Measurements from ENCODE around the gene OTUD4. TPM values are rescaled to one million over a fixed set of nuclear protein-coding genes. Genes with fewer than 3 reads are reported as not detected.

The OTUD4 gene
- polyA plus RNA-seq, 3 donors = 7.5 to 14.4 (median 9.0) TPM

DNA sequence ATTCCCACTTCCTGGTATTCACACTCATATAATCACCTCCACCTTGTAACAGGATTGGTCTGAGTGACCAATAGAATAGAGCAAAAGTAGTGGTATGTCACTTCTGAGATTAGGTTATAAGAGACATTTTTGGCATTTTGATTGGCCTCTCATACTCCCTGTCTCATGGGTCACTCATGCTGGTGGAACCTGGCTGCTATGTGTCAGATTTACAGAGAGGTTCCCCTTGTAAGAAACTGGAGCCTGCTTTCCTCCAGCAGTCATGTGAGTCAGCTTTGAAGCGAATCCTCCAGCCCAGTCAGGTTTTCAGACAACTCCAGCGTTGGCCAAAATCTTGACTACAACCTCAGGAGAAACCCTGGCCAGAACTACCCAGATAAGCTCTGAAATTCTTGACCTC, 2.6 kb upstream of the OTUD4 start:
- Mint-ChIP-seq H3K27ac (no peak overlapping the region), H3K4me3 (no peak overlapping the region), H3K27me3 (ENCODE audit: low read depth in 3 of 3) (peaks cover 0 to 6% (median 4%) of the 10 kb centered on the region in 3 donors), H3K4me1 (peaks cover 31% of the 10 kb centered on the region), H3K36me3 (no peaks in the 10 kb centered on the region), H3K9me3 (no peaks in the 10 kb centered on the region)
- Histone ChIP-seq H3K4me2 (replicated peaks; ENCODE audit: extremely low read depth, low read length, poor library complexity, severe bottlenecking) (no peak overlapping the region), H3K9me3 (replicated peaks in 1 of 2; ENCODE audit: control insufficient read depth in 1 of 2, insufficient read depth in 1 of 2, low read length in 2 of 2) (no peaks in the 10 kb centered on the region), H4K20me1 (ENCODE audit: insufficient read depth, low read length) (no peaks in the 10 kb centered on the region), H3K27ac (ENCODE audit: low read depth in 1 of 2, low read length in 2 of 2) (no peak overlapping the region), H3K4me3 (replicated peaks in 1 of 3; ENCODE audit: low read depth in 2 of 3, low read length in 3 of 3) (no peak overlapping the region), H3K36me3 (replicated peaks in 1 of 2; ENCODE audit: control insufficient read depth in 1 of 2, insufficient read depth in 2 of 2, low read length in 2 of 2) (no peaks in the 10 kb centered on the region), H3K9ac (ENCODE audit: insufficient read depth, low read length, poor library complexity, severe bottlenecking) (no peak overlapping the region), H3K27me3 (ENCODE audit: control insufficient read depth in 2 of 2, insufficient read depth in 2 of 2, low read length in 2 of 2) (no peaks in the 10 kb centered on the region), H2AFZ (ENCODE audit: insufficient read depth, low read depth, low read length, poor library complexity, severe bottlenecking) (no peak overlapping the region), H3K4me1 (ENCODE audit: control insufficient read depth in 1 of 2, insufficient read depth in 2 of 2, low read length in 2 of 2) (peaks cover 28 to 32% of the 10 kb centered on the region in 2 donors), H3K79me2 (ENCODE audit: insufficient read depth, low read length) (peaks cover 20% of the 10 kb centered on the region)
- no peak for DNase-seq
- TF ChIP-seq, protein P1, sequence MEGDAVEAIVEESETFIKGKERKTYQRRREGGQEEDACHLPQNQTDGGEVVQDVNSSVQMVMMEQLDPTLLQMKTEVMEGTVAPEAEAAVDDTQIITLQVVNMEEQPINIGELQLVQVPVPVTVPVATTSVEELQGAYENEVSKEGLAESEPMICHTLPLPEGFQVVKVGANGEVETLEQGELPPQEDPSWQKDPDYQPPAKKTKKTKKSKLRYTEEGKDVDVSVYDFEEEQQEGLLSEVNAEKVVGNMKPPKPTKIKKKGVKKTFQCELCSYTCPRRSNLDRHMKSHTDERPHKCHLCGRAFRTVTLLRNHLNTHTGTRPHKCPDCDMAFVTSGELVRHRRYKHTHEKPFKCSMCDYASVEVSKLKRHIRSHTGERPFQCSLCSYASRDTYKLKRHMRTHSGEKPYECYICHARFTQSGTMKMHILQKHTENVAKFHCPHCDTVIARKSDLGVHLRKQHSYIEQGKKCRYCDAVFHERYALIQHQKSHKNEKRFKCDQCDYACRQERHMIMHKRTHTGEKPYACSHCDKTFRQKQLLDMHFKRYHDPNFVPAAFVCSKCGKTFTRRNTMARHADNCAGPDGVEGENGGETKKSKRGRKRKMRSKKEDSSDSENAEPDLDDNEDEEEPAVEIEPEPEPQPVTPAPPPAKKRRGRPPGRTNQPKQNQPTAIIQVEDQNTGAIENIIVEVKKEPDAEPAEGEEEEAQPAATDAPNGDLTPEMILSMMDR (IDR thresholded peaks at IDR 0.05) = no peak
- WGBS (ENCODE audit: insufficient coverage) = no CpG with 5 or more reads among the region's 2 CpGs
- intact Hi-C loops (cut with micrococcal nuclease) = loop anchor here (5.0 to 10.0 kb wide), 2 partner anchors 78 to 434 kb away; partner anchors contain the start of gene MMAA (in 1 of the 2)

DNA sequence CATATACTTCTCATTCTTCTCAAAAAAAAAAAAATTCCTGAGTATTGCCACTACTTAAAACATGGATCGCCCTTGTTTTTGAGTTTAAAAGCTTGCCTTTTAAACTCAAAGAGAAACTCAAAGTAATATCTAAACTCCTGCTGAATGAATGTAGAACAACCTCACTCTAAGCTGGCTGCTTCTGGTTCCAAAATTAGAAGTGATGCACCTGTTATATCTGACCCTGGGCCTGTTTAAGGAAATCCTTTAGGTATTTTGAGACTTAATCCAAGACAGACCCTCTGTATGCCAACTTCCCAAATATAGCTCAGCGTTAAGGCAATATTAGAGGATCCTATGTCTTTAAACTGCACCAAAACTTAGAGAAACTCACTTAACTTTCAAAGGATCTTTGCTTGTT, 1.8 kb upstream of the OTUD4 start:
- Histone ChIP-seq H3K9ac (ENCODE audit: insufficient read depth, low read length, poor library complexity, severe bottlenecking) (no peak overlapping the region), H2AFZ (ENCODE audit: insufficient read depth, low read depth, low read length, poor library complexity, severe bottlenecking) (no peak overlapping the region), H3K4me2 (replicated peaks; ENCODE audit: extremely low read depth, low read length, poor library complexity, severe bottlenecking) (no peak overlapping the region), H3K4me1 (ENCODE audit: control insufficient read depth in 1 of 2, insufficient read depth in 2 of 2, low read length in 2 of 2) (peaks cover 34 to 40% of the 10 kb centered on the region in 2 donors), H3K27ac (ENCODE audit: low read depth in 1 of 2, low read length in 2 of 2) (no peak overlapping the region), H3K27me3 (ENCODE audit: control insufficient read depth in 2 of 2, insufficient read depth in 2 of 2, low read length in 2 of 2) (no peaks in the 10 kb centered on the region), H3K79me2 (ENCODE audit: insufficient read depth, low read length) (peaks cover 28% of the 10 kb centered on the region), H3K36me3 (replicated peaks in 1 of 2; ENCODE audit: control insufficient read depth in 1 of 2, insufficient read depth in 2 of 2, low read length in 2 of 2) (no peaks in the 10 kb centered on the region), H4K20me1 (ENCODE audit: insufficient read depth, low read length) (peaks cover 3% of the 10 kb centered on the region), H3K9me3 (replicated peaks in 1 of 2; ENCODE audit: control insufficient read depth in 1 of 2, insufficient read depth in 1 of 2, low read length in 2 of 2) (no peaks in the 10 kb centered on the region), H3K4me3 (replicated peaks in 1 of 3; ENCODE audit: low read depth in 2 of 3, low read length in 3 of 3) (no peak overlapping the region)
- H3K27ac Mint-ChIP-seq = no peak overlapping the region
- peaks cover 0 to 6% (median 4%) of the 10 kb centered on the region in 3 donors for H3K27me3 Mint-ChIP-seq (ENCODE audit: low read depth in 3 of 3)
- H3K4me3 Mint-ChIP-seq = no peak overlapping the region
- no peak for DNase-seq
- H3K4me1 Mint-ChIP-seq = peaks cover 39% of the 10 kb centered on the region
- intact Hi-C loops (cut with micrococcal nuclease) = loop anchor here (5.0 to 10.0 kb wide), 2 partner anchors 77 to 435 kb away; partner anchors contain the start of gene MMAA (in 1 of the 2)
- no peaks in the 10 kb centered on the region for H3K9me3 Mint-ChIP-seq
- H3K36me3 Mint-ChIP-seq = no peaks in the 10 kb centered on the region
- WGBS (ENCODE audit: insufficient coverage) = no CpG with 5 or more reads among the region's 2 CpGs
- TF ChIP-seq, protein P1 (IDR thresholded peaks at IDR 0.05) = no peak
